Measurements from ENCODE around the gene CUEDC2.

Gene CUEDC2, protein sequence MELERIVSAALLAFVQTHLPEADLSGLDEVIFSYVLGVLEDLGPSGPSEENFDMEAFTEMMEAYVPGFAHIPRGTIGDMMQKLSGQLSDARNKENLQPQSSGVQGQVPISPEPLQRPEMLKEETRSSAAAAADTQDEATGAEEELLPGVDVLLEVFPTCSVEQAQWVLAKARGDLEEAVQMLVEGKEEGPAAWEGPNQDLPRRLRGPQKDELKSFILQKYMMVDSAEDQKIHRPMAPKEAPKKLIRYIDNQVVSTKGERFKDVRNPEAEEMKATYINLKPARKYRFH

DNA sequence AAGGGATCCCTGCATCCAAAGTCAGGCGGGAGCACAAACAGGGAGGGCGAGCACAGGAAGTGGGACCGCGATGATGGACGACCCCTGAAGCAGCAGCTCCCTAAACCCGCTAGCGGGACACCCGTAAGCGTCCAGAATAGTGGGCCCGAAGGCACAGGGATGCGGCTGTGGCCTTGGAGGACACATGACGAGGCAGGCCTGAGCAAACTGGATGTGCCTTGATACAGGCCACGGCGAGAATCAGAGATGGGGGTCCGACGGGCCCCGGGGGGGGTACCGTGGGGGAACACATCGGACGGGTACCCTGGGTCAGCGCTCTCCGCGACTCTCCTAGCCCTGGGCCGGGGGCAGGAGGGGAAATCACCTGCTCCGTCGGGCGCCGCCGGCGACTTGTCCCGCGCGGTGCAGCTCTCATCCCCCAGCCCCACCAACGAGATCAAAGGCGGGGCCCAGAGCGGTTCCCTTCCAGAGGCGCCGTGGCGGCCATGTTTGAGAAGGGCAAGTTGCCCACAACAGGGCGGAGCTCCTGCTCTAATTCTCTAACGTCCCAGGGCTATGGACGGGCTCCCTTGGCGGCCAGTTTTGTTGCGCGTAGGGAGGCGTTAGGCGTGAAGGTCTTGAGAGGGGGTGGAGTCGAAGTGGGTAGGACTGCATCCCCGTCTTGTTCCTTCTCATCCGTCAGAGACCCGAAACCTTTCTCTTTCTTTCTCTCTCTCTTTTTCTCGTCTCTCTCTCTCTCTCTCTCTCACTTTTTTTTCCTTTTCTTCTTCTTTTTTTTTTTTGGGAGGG is at the start of gene CUEDC2:
CUEDC2 (minus strand) TSS at position 413 of the 789 bp plus-strand sequence. CDS start 7,386 bp downstream, outside the sequence.
- DNase-seq (ENCODE audit: low read depth): peak; percentile 96

DNA sequence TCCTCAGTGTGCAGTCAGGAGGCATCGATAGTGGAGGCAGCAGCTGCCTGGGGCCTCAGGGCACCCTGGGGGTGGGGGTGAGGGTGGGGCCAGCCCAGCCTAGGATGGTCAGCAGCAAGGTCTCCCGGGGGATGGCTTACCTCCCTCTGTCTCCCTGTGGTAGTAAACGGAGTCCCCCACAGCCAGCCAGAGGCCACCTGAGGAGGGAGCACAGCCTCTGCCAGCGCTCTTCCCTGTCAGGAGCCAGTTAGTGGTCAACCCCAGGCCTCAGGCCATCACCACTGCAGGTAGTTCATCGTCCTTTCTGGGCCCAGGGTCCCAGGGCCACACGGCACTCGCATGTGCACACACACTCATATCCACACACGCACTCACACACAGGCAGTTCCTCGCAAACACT is 48.0 kb upstream of the CUEDC2 start:
- no peak for DNase-seq (ENCODE audit: low read depth)

DNA sequence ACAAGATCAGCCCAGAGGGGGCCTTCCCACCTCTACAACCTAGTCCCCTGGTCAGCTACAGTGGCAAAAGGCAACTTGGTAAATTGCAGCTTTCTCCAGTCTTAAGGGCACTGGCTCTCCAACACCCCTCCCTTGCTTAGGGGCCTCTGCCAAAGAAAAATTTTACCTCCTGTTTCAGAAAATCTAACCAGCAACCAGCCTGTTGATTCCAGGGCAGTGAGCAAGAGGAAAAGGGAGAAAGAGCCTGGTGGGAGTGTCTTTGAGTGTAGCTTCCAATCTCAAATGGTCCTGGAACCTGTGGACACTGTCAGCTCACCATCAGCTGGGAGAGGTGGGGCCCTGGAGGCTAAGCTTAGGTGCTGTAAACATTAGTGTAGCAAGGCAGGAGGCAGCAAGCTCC is 47.3 kb upstream of the CUEDC2 start:
- DNase-seq (ENCODE audit: low read depth): no peak

DNA sequence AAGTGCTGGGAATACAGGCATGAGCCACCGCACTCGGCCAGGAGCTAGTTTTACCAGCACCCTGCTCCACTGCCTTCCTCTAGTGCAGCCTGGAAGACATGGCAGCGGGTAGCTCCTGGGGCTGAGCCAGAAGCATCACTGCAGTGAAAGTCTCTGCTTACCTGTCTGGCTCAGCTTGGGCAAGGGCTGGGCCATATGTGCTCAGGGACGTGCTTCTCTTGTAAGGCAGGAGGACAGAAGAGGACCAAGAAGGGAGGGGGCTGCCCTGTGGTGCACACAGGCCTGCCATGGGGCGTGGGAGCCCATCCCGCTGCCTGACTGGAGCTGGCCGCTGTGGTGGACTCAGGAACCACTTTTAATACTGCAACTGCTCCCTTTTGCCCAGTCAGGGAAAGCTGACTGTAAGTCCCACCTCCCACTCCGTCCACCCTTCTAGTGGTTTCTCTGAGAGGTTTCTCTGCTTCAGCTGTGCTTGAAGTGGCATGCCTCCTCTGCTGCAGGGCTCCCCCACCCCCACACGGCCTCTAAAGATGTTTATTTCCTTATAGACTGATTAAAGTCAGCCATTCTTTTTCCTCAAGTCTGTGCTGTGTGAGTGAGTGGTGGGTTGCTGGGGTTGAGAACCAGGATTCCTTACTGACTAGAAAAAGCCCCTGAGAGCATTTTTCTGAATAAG is 44.2 kb upstream of the CUEDC2 start:
- no peak for DNase-seq (ENCODE audit: low read depth)

DNA sequence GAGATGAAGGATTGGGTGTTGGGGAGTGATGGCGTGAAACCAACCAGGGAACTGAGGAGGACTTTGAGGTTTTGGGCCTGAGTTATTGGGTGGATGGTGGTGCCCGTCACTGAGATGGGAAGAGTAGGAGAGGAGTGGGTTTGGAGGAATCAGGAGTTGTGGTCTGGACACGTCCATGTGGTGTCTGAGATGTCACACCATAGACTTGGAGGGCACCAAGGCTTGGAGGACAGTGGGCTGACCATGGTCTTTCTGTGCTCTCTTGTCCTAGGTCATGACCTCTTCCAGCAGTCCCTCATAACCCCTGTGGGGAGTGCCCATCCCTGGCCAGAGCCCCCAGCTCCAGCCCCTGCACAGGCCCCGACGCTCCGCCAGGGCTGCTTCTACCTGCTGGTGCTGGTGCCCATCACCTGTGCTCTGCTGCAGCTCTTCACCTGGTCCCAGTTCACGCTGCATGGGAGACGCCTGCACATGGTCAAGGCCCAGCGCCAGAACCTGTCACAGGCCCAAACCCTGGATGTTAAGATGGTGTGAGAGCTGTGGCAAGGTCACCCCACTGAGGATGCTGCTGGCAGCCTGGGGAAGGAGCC is 43.2 kb upstream of the CUEDC2 start:
- no peak for DNase-seq (ENCODE audit: low read depth)

DNA sequence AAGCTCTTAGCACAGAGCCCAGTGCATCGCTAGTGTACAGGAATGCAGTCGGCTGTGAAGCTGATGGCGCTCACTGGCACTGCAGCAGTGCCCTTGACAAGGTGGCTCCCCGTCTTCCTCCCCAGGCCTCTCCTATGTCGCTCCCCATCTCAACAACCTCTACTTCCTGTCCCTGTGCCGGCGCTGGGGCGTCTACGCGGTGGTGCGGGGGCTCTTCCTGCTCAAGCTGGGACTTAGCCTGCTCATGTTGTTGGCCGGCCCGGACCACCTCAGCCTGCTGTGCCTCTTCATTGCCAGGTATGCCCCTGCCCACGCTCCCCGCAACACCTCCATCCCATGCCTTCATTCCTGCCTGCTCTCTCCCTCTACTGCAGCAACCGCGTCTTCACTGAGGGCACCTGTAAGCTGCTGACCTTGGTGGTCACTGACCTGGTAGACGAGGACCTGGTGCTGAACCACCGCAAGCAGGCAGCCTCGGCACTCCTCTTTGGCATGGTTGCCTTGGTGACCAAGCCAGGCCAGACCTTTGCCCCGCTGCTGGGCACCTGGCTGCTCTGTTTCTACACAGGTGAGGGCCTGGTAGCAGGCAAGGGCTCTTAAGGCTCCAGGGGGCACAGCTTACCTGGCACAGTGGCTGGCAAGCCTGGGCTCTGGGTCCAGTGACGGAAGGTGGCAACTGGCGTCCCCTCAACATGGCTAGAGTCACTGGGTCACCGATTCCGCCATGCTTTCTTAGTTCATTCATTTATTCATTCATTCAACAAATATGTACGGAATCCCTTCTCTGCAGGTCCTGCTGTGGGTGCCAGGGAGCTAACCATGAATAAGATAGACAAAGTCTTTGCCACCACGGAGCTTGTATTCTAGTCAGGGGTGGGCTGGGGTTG is 41.3 kb upstream of the CUEDC2 start:
- DNase-seq (ENCODE audit: low read depth): no peak

DNA sequence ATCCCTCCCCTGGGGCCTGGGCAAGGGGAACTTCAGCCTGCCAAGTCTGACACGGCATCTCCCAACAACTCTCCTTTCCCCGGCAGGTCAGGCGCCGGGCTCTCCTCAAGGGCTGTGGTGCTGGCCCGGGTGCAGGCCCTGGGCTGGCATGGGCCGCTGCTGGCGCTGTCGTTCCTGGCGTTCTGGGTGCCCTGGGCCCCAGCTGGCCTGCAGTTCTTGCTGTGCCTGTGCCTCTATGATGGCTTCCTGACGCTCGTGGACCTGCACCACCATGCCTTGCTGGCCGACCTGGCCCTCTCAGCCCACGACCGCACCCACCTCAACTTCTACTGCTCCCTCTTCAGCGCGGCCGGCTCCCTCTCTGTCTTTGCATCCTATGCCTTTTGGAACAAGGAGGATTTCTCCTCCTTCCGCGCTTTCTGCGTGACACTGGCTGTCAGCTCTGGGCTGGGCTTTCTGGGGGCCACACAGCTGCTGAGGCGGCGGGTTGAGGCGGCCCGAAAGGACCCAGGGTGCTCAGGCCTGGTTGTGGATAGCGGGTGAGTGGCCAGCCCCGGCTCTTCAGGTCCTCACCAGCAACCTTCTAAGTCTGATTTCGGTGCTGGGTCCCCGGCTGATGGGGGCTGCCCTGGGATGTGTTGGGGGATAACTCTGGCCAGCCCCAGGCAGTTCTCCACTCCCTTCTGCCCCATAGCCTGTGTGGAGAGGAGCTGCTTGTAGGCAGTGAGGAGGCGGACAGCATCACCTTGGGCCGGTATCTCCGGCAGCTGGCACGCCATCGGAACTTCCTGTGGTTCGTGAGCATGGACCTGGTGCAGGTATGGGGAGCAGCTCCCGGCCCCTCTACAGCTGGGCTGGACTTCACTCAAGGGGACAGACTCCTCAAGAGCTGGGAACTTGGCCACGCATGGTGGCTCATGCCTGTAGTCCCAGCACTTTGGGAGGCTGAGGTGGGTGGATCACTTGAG is 38.5 kb upstream of the CUEDC2 start:
- no peak for DNase-seq (ENCODE audit: low read depth)

DNA sequence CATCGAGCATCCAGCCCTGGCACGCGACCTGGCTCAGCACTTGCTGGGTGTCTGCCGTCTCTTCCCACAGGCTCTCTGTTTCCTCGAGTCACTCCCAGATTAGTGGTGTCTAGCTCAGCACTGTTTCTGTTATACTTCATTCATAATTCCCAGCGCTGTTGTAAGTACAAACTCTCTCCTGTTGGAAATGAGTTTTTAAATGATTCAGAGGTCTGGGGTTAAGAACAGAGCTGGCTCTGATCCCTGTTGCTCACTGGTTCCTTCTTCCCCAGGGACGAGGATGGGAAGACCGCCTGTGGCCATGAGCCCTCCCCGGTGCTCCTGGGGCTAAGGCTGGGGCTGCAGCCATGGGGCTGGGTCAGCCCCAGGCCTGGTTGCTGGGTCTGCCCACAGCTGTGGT is 36.3 kb upstream of the CUEDC2 start:
- DNase-seq (ENCODE audit: low read depth): no peak

DNA sequence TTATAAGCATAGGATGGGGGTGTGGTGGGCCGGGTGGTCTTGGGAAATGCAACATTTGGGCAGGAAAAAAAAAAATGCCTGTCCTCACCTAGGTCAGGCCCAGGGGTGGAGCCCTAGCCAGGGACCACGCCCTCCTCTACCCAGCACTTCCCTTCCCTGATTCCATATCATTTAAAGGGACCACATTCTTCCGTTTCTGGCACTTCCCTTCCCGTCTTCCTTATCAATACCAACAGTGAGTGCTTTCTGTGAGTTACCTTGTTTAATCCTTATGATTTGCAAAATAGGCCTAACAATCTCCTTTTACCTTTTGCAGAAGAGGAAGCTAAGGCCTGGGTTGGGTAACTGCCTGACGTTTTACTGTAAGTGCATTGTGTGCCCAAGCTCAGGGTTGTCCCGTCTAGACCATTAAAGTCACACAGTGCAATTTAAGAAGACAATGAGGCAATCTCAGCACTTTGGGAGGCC is 35.6 kb upstream of the CUEDC2 start:
- no peak for DNase-seq (ENCODE audit: low read depth)

DNA sequence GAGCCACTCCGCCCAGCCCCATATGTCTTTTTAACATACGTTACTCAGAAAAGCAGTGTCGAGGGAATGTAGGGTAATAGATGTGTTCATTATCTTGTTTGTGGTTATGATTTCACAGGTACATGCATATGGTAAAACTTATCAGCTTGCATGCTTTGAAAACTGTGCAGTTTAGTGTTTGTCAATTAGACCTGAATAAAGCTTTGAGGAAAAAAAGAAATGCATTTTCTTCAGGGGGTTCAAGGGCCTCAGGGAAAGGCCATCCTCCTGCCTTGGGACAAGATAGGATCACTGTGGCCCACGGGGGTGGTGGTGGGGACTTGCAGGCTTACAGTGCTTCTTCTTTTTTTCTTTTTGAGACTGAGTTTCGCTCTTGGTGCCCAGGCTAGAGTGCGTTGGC is 34.9 kb upstream of the CUEDC2 start:
- no peak for DNase-seq (ENCODE audit: low read depth)

DNA sequence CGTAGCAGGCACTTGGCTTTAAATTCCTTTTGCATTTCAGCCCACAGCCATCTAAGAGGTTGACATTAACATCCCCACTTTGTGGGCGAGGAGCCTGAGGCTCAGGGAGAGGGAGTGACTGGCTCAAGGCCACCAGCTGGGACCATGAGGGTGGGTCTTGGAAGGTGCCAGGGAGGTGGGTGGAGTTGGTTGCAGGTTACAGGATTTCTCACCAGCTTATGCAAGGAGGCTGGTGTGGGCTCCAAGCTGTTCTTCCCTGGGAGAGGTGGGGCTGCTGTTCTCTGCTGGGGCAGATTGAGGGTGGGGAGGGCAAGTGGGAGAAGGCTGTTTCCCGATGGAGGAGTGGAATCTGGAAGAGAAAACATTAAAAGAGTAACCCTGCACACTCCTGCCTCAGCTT is 33.1 kb upstream of the CUEDC2 start:
- DNase-seq (ENCODE audit: low read depth): no peak

DNA sequence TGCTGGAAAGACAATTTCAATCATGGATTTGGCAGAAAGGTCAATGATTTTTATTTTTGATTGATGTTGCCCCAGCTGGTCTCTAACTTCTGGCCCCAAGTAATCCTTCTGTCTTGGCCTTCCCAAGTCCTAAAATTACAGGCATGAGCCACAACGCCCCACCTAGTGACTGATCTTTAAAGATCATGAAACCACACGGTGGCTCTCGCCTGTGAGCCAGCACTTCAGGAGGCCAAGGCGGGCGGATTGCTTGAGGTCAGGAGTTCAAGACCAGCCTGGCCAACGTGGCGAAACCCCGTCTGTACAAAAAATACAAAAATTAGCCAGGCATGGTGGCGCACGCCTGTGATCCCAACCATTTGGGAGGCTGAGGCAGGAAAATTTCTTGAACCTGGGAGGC is 31.6 kb upstream of the CUEDC2 start:
- DNase-seq (ENCODE audit: low read depth): no peak

DNA sequence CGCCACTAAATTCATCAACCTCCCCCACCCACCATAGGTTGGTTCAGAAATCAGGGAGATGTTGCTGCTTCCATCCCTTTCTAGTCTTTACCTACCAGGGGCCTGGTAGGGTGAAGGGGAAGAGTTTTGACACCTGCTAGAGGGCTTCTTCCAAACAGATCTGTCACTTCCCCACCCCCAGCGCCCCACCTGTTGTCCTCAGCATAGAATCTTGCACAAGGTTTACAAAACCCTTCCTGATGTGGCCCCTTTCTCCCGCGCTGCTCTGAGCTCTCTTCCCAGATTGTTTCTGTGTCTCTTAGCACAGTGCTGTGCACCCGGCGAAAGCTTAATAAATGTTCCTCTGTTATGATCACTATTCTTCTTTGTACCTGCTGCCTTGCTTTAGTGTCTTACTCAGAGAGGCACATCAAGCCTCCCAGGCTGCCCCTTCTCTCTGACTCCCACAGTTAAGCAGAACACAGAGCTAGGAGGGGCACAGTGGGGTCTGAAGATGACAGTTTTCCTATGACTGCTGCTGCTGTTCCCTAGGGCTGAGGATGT is 30.2 kb upstream of the CUEDC2 start:
- DNase-seq (ENCODE audit: low read depth): no peak

DNA sequence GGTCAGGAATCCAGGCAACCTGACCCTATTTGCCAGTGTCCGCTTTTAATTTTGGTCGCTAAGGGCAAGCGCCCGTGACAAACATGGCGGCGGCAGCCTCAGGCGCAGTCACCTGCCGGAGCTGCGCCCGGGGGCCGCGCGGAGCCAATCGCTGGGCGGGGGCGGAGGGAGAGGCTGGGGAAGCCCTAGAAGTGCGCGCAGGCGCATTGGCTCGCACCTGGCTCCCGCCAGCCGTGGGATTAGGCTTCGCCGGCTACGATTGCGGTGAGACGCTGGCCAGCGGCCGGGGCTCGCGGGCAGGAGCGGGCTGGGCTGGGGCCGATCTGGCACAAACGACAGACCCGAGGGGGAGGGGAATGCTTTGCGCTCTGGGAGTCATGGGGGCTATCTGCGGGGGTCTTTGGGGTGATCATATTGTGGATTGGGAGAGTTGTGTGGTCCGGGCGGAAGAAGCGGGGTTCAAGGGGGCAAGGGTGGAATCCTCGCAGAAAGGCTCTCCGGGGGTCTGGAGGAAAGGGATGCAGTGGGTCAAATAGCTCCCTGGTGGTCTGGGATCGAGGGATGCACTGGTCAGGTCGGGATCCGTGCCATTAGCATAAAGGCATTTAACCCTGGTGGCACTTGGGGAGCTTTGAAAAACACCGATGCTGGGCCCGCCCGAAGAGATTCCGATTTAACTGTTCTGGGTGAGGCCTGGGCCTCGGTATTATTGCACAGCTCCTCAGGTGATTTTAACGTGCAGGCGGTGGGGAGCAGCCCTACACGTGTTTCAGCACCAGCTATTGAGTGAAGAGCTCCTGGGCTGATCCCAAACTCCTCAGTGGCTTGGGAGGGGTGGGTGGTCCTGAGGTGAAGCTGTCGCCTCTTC is 29.0 kb upstream of the CUEDC2 start:
- DNase-seq (ENCODE audit: low read depth): peak; percentile 93

DNA sequence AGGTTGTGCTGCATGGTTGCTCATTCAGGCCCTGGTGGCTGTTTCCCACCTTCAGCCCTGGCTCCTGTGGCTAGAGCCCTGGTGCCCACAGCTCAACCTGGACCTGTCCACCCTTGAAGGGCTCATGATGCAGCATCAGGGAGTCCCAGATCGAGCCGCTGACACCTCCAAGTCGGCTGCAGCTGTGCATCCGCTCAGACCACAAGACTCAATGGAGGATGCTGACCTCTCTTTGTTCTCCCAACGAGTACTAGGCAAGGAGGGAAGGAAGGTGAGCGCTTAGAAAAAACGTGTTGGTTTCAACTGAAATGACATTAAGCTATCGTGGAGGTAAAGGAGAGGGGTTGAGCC is 28.4 kb upstream of the CUEDC2 start:
- DNase-seq (ENCODE audit: low read depth): no peak

DNA sequence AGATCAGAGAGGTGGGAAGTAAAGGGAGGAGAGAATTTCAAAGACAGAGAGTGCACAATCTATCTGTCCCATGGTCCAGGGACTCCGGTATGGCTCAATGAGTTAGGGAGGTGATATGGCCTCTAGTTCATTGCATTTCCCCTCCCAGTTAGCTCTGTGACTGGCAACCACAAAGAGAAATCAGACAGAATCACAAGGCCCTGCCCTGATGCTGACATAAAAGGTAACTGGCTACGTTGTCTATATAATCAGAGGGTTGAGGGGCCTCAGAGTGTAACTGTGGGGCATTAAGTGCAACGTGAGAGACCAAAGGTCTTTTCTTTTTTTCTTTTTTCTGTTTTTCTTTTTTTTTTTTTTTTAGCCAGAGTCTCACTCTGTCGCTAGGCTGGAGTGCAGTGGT is 26.3 kb upstream of the CUEDC2 start:
- no peak for DNase-seq (ENCODE audit: low read depth)

DNA sequence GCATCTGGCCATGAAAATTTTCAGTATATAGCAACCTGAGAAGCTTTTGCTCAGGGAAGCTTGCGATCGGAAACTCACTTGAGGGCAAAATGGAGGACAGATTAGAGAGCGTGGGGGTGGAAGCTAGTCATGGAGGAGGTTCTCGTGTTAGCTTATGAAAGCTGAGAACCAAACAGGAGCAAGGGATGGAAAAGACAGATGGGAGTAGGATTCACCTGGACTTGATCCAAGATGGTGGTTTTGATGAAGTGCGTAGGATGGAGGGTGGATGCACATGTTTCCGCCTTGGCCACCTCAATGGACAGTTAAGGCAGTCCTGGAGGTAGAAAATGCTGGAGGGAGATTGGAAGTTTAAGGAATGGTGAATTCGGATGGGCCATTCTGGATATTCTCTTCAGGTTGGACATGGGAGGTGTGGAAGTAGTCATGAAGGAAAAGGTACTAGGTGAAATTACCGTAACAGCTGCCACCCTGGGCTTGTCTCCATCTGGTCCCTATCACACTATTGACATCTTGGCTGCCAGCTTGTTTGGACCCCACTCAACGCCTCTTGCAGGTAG is 25.3 kb upstream of the CUEDC2 start:
- no peak for DNase-seq (ENCODE audit: low read depth)

DNA sequence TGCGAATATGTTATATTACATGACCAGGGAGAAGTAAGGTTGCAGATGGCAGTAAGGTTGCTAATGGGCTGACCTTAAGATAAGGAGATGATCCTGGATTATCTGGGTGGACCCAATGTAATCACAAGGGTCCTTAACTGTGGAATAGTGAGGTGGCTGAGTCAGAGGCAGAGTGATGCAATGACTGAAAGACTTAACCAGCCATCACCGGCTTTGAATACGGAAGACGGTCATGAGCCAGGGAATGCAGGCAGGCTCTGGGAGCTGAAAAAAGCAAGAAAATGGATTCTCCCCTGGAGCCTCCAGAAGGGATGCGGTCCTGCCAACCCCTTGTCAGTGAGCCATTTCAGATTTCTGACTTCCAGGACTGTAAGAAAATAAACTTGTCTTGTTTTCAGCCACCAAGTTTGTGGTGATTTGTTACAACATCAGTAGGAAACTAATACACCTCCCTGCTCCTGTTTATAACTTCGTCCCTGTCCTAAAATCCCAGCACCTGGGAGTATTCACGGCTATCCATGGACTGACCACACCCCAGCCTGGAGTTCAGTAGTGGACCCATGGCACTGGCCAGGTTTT is 23.6 kb upstream of the CUEDC2 start:
- no peak for DNase-seq (ENCODE audit: low read depth)
